GM23338 (cell line): ENCODE measurements around the gene UPK1A. TPM values are rescaled to one million over a fixed set of nuclear protein-coding genes. Genes with fewer than 3 reads are reported as not detected.

Experiments
- ATAC-seq: fragments of 200-7000 bp; cut with Tn5 transposase; 3 replicates; pipeline ENCODE4 v1.9.1; 2020
- DNase-seq: peaks from one replicate; pipeline ENCODE4 v3.0.0-alpha.2; 2015; ENCODE audit warnings: low spot score
- H2AFZ ChIP-seq: fragments of 200-600 bp; sonication (generic); 2 replicates; pipeline ENCODE4 v1.8.0; 2016; ENCODE audit warnings: antibody characterized with exemption, mild to moderate bottlenecking, moderate library complexity
- H3F3A ChIP-seq: fragments of 200-600 bp; sonication (generic); replicated peaks from 2 replicates; pipeline ENCODE4 v1.8.0; 2017; ENCODE audit warnings: antibody characterized with exemption, mixed run types, low read depth
- H3K27ac ChIP-seq: fragments of 200-600 bp; sonication (generic); 2 replicates; pipeline ENCODE4 v1.6.1; 2016; ENCODE audit warnings: low read depth
- H3K27me3 ChIP-seq: fragments of 200-600 bp; sonication (generic); 2 replicates; pipeline ENCODE4 v1.8.0; 2016; ENCODE audit warnings: mild to moderate bottlenecking, mixed run types, moderate library complexity; ENCODE audit not compliant: insufficient read depth
- H3K36me3 ChIP-seq: fragments of 200-600 bp; sonication (generic); 2 replicates; pipeline ENCODE4 v1.8.0; 2016; ENCODE audit warnings: mild to moderate bottlenecking; ENCODE audit not compliant: insufficient read depth
- H3K4me1 ChIP-seq: fragments of 200-600 bp; sonication (generic); 2 replicates; pipeline ENCODE4 v1.8.0; 2016; ENCODE audit warnings: mild to moderate bottlenecking, moderate library complexity; ENCODE audit not compliant: insufficient read depth
- H3K4me2 ChIP-seq: fragments of 200-600 bp; sonication (generic); 2 replicates; pipeline ENCODE4 v1.7.1; 2017; ENCODE audit warnings: mixed run types
- H3K4me3 ChIP-seq: fragments of 200-600 bp; sonication (generic); 2 replicates; pipeline ENCODE4 v1.6.1; 2016; ENCODE audit warnings: mixed run types
- H3K79me2 ChIP-seq: fragments of 200-600 bp; sonication (generic); replicated peaks from 2 replicates; pipeline ENCODE4 v1.8.0; 2017; ENCODE audit warnings: mild to moderate bottlenecking; ENCODE audit not compliant: insufficient read depth
- H3K9me2 ChIP-seq: fragments of 200-600 bp; sonication (generic); 2 replicates; pipeline ENCODE4 v1.8.0; 2017; ENCODE audit not compliant: insufficient read depth
- H4K20me1 ChIP-seq: fragments of 200-600 bp; sonication (generic); replicated peaks from 2 replicates; pipeline ENCODE4 v1.8.0; 2017; ENCODE audit warnings: mild to moderate bottlenecking; ENCODE audit not compliant: insufficient read depth
- H3K27ac Mint-ChIP-seq: 2 replicates; pipeline ENCODE4 v1.8.0; 2020; ENCODE audit warnings: inconsistent platforms, mild to moderate bottlenecking, moderate library complexity, mixed read lengths
- H3K27me3 Mint-ChIP-seq: 3 replicates; pipeline ENCODE4 v1.8.0; 2022; ENCODE audit warnings: low read depth, mild to moderate bottlenecking, moderate library complexity, mixed read lengths, inconsistent platforms; ENCODE audit not compliant: insufficient read depth, poor library complexity
- H3K36me3 Mint-ChIP-seq: 3 replicates; pipeline ENCODE4 v1.8.0; 2021; ENCODE audit warnings: low read depth, mild to moderate bottlenecking, inconsistent platforms, moderate library complexity, mixed read lengths
- H3K4me1 Mint-ChIP-seq: 3 replicates; pipeline ENCODE4 v1.8.0; 2020; ENCODE audit warnings: mild to moderate bottlenecking, inconsistent platforms, mixed read lengths
- H3K4me3 Mint-ChIP-seq: 3 replicates; pipeline ENCODE4 v1.8.0; 2021; ENCODE audit warnings: moderate library complexity, mild to moderate bottlenecking, inconsistent platforms, mixed read lengths
- H3K9me3 Mint-ChIP-seq: 3 replicates; pipeline ENCODE4 v1.8.0; 2020; ENCODE audit warnings: moderate library complexity, mild to moderate bottlenecking, inconsistent platforms, mixed read lengths
- CREB1 ChIP-seq: fragments of 250-450 bp; sonication (Bioruptor Pico); IDR thresholded peaks from 2 replicates; pipeline ENCODE4 v1.5.0; 2020; ENCODE audit warnings: low read depth, mild to moderate bottlenecking, moderate library complexity
- CTCF ChIP-seq, 2 experiments: fragments of 200-600 bp in 1 of 2; sonication (generic) in 1 of 2; conservative IDR thresholded peaks; 2 replicates each; pipeline versions ENCODE4 v1.5.1 to v1.6.1; 2016 to 2017; ENCODE audit warnings: antibody characterized with exemption in 2 of 2, low read depth in 2 of 2, mild to moderate bottlenecking in 2 of 2, moderate library complexity in 1 of 2
- ETS1 ChIP-seq: IDR thresholded peaks from 2 replicates; pipeline ENCODE4 v1.6.1; 2016; ENCODE audit warnings: antibody characterized with exemption
- EZH2 ChIP-seq: fragments of 200-600 bp; sonication (generic); IDR thresholded peaks from one replicate; pipeline ENCODE4 v1.8.0; 2017; ENCODE audit warnings: antibody characterized with exemption, mild to moderate bottlenecking, low read depth; ENCODE audit not compliant: unreplicated experiment
- EZH2phosphoT487 ChIP-seq: fragments of 200-600 bp; sonication (generic); IDR thresholded peaks from one replicate; pipeline ENCODE4 v1.8.1; 2018; ENCODE audit warnings: antibody characterized with exemption; ENCODE audit not compliant: unreplicated experiment
- JUNB ChIP-seq: IDR thresholded peaks from one replicate; pipeline ENCODE4 v1.6.1; 2016; ENCODE audit warnings: antibody characterized with exemption; ENCODE audit not compliant: unreplicated experiment
- NANOG ChIP-seq: IDR thresholded peaks from 2 replicates; pipeline ENCODE4 v1.6.1; 2016; ENCODE audit warnings: antibody characterized with exemption, borderline replicate concordance
- POLR2AphosphoS5 ChIP-seq: IDR thresholded peaks from 2 replicates; pipeline ENCODE4 v1.6.1; 2016; ENCODE audit warnings: antibody characterized with exemption, low read depth
- REST ChIP-seq: IDR thresholded peaks from one replicate; pipeline ENCODE4 v1.6.1; 2018; ENCODE audit warnings: antibody characterized with exemption; ENCODE audit not compliant: unreplicated experiment
- STAT1 ChIP-seq: IDR thresholded peaks from one replicate; pipeline ENCODE4 v1.6.1; 2016; ENCODE audit warnings: antibody characterized with exemption; ENCODE audit not compliant: unreplicated experiment
- ZNF114 ChIP-seq: fragments of 250-450 bp; sonication (Bioruptor Pico); IDR thresholded peaks from 2 replicates; pipeline ENCODE4 v1.5.0; 2020; ENCODE audit warnings: mild to moderate bottlenecking, moderate library complexity
- ZNF331 ChIP-seq: fragments of 250-450 bp; sonication (Bioruptor Pico); IDR thresholded peaks from 2 replicates; pipeline ENCODE4 v1.5.0; 2020; ENCODE audit warnings: low read depth, mild to moderate bottlenecking, moderate library complexity
- ZNF462 ChIP-seq: fragments of 250-450 bp; sonication (Bioruptor Pico); IDR thresholded peaks from 2 replicates; pipeline ENCODE4 v1.5.0; 2020; ENCODE audit warnings: mild to moderate bottlenecking, moderate library complexity
- polyA plus RNA-seq: library from polyadenylated mRNA; unstranded; fragments of >200 nt; fragmentation: Nextera tagmentation; extraction: Ambion mirVana; gene quantifications from 2 replicates; pipeline ENCODE4 v1.2.1, GENCODE V29; 2016
- total RNA-seq: library from RNA; depleted of rRNA; stranded (reverse); fragments of >200 nt; shearing (Covaris generic); gene quantifications from 2 replicates; pipeline ENCODE4 v1.2.3, GENCODE V29; 2014

UPK1A gene
- total and polyA plus RNA-seq, 2 experiments from 2014 or later = 0.42 to 1.5 TPM

GRCh38 chr19:35713904-35714495 is 47.7 kb downstream of the UPK1A start:
- Mint-ChIP-seq H3K27ac (no peak overlapping the region), H3K4me1 (peaks cover 47% of the 10 kb centered on the region)

More at GRCh38 chr19:35713904-35714495, 47.7 kb downstream of the UPK1A start:
- TF ChIP-seq EZH2phosphoT487 = no peak
- no peak for TF ChIP-seq JUNB
- TF ChIP-seq STAT1 = no peak
- no peak for TF ChIP-seq CTCF (conservative IDR thresholded peaks at IDR 0.05; ENCODE audit: low read depth in 2 of 2)
- no peak for TF ChIP-seq ZNF462
- no peak for TF ChIP-seq POLR2AphosphoS5
- no peak for TF ChIP-seq NANOG
- no peak for TF ChIP-seq CREB1 (CRISPR knock-in tag)
- no peak for TF ChIP-seq ZNF114
- no peak for TF ChIP-seq REST
- no peak for TF ChIP-seq EZH2
- no peak for TF ChIP-seq ETS1
- no peak for TF ChIP-seq ZNF331
- Histone ChIP-seq H3K4me3 (no peak overlapping the region), H3K4me2 (no peak overlapping the region), H3K9me2 (no peaks in the 10 kb centered on the region), H3K36me3 (no peaks in the 10 kb centered on the region), H3K27me3 (no peaks in the 10 kb centered on the region), H4K20me1 (peaks cover 5% of the 10 kb centered on the region; the same call in 1 of the 2 replicates), H3K27ac (no peak overlapping the region), H3K79me2 (peaks cover 8% of the 10 kb centered on the region), H3F3A (peaks cover 10% of the 10 kb centered on the region; the same call in 1 of the 2 replicates), H2AFZ (no peak overlapping the region), H3K4me1 (peaks cover 43% of the 10 kb centered on the region)
- Mint-ChIP-seq H3K9me3 (no peaks in the 10 kb centered on the region), H3K36me3 (peaks cover 3% of the 10 kb centered on the region; the same call in 1 of the 3 replicates), H3K4me3 (no peak overlapping the region; the same call in 2 of the 3 replicates), H3K27me3 (peaks cover 24% of the 10 kb centered on the region)
- DNase-seq = no peak
- ATAC-seq = no peak
